Fibroblast of skin of scalp (primary cell): ENCODE data around the gene PARD6B.
A peak's percentile ranks its signal among the peaks of the same experiment; 100 is the strongest.

Experiments
- DNase-seq: peaks from one replicate; pipeline ENCODE4 v3.0.0-alpha.2; 2013

Gene PARD6B

GRCh38 chr20:50724112-50724725, 7.2 kb upstream of the PARD6B start:
- no peak for DNase-seq

- DNase-seq, result peak; percentile 88
These were observed 6.3 kb upstream of the PARD6B start for GRCh38 chr20:50724851-50725723.

- no peak for DNase-seq
These were observed 5.7 kb upstream of the PARD6B start for GRCh38 chr20:50725724-50726005.

GRCh38 chr20:50726955-50727791, 4.2 kb upstream of the PARD6B start:
- no peak for DNase-seq

- no peak for DNase-seq
These were observed 3.4 kb upstream of the PARD6B start for GRCh38 chr20:50727792-50728485.

- no peak for DNase-seq
These were observed 2.8 kb upstream of the PARD6B start for GRCh38 chr20:50728486-50728980.

GRCh38 chr20:50728981-50729874, 2.2 kb upstream of the PARD6B start:
- DNase-seq, result no peak

GRCh38 chr20:50729901-50730764, 1.2 kb upstream of the PARD6B start:
- DNase-seq, result peak; percentile 13

GRCh38 chr20:50730765-50731054, 670 bp upstream of the PARD6B start:
- DNase-seq, result no peak

- no peak for DNase-seq
These were observed 730 bp downstream of the PARD6B start for GRCh38 chr20:50731930-50732690.

GRCh38 chr20:50733644-50734349, 2.4 kb downstream of the PARD6B start:
- no peak for DNase-seq

GRCh38 chr20:50734730-50735679, 3.6 kb downstream of the PARD6B start:
- no peak for DNase-seq

GRCh38 chr20:50735813-50736212, 4.4 kb downstream of the PARD6B start:
- no peak for DNase-seq

GRCh38 chr20:50737352-50737751, 6.0 kb downstream of the PARD6B start:
- DNase-seq, result no peak

GRCh38 chr20:50743087-50743486, 11.7 kb downstream of the PARD6B start:
- no peak for DNase-seq

- peak; percentile 85 for DNase-seq
These were observed 12.9 kb downstream of the PARD6B start for GRCh38 chr20:50744143-50744792.

GRCh38 chr20:50745634-50746137, 14.3 kb downstream of the PARD6B start:
- DNase-seq, result no peak
